Mammary epithelial cell (primary cell): ENCODE measurements around the gene ECT2L.

ENCODE experiments used
- CTCF ChIP-seq, 2 donors: IDR thresholded peaks in 1 of 2; conservative IDR thresholded peaks in 1 of 2; 2 replicates each; pipeline ENCODE4 v1.5.1; 2011 to 2012; ENCODE audit warnings: inconsistent platforms in 2 of 2, low read length in 2 of 2, mild to moderate bottlenecking in 2 of 2, control low read depth in 1 of 2, low read depth in 1 of 2; ENCODE audit not compliant: insufficient read depth in 1 of 2; ENCODE audit errors: extremely low read depth in 1 of 2
- EZH2 ChIP-seq: IDR thresholded peaks from 2 replicates; pipeline ENCODE4 v1.6.1; 2012; ENCODE audit warnings: low read length, inconsistent platforms, borderline replicate concordance

- no peak for TF ChIP-seq CTCF (conservative IDR thresholded peaks at IDR 0.05 in 1 of 2, IDR thresholded peaks at IDR 0.05 in 1 of 2; ENCODE audit: extremely low read depth in 1 of 2, insufficient read depth in 1 of 2, low read depth in 1 of 2, low read length in 2 of 2)
- TF ChIP-seq EZH2: no peak
These were observed 28.7 kb downstream of the ECT2L start for GRCh38 chr6:138824482-138825144.
